ENCODE measurements around the gene FBRSL1. TPM values are rescaled to one million over a fixed set of nuclear protein-coding genes. Genes with fewer than 3 reads are reported as not detected.
A peak's percentile ranks its signal among the peaks of the same experiment; 100 is the strongest.

Gene FBRSL1
- total and polyA plus RNA-seq, 11 donors, result 23.0 to 88.2 (median 40.0) TPM

GRCh38 chr12:132560614-132561426 is 70.9 kb downstream of the FBRSL1 start:
- peak; percentile 29 to 60 (median 52) for TF ChIP-seq CTCF (IDR thresholded peaks at IDR 0.05)
- TF ChIP-seq POLR2A (IDR thresholded peaks at IDR 0.05), result no peak

More at GRCh38 chr12:132560614-132561426, 70.9 kb downstream of the FBRSL1 start:
- intact Hi-C loops (cut with DNase I), result loop anchor here in 1 of 10 donors (2.0 kb wide), 1 partner anchor 64 kb away; no protein-coding TSS in a partner anchor
- H3K36me3 ChIP-seq, result peaks cover 0 to 6% (median 0%) of the 10 kb centered on the region in 9 donors
- ATAC-seq (peak in 3 of 4 donors; percentile 3 to 28 (median 13)), DNase-seq (no peak)
- 13 to 28% (median 20%) methylated on average over 24 to 49 of the region's 49 CpGs for whole genome bisulfite sequencing, 4 donors
- no peaks in the 10 kb centered on the region for H3K9me3 ChIP-seq
- H3K27me3 ChIP-seq, result peaks cover 0 to 18% (median 0%) of the 10 kb centered on the region in 9 donors
- H3K27ac ChIP-seq, result no peak overlapping the region
- H3K4me3 ChIP-seq, result peak overlapping the region; percentile 33 to 78 (median 60)
- peaks cover 0 to 29% (median 13%) of the 10 kb centered on the region in 12 donors for H3K4me1 ChIP-seq

Other genes starting within 250 kb of the FBRSL1 start
- gene GALNT9, start 160.6 kb upstream of the FBRSL1 start, total RNA-seq, result 10 to 100 TPM in 1 of 9 donors, not detected in 8; 10.3 TPM
- gene GALNT9, start 160.6 kb upstream of the FBRSL1 start, polyA plus RNA-seq, result not detected
- not detected for gene LRCOL1, start 120.4 kb downstream of the FBRSL1 start, total RNA-seq
- gene LRCOL1, start 120.4 kb downstream of the FBRSL1 start, polyA plus RNA-seq, result not detected
- gene P2RX2, start 128.6 kb downstream of the FBRSL1 start, total RNA-seq, result not detected
- gene P2RX2, start 128.6 kb downstream of the FBRSL1 start, polyA plus RNA-seq, result not detected
- gene POLE, start 197.2 kb downstream of the FBRSL1 start, total RNA-seq, result 10 to 100 TPM in 4 of 9 donors, 1 to 10 TPM in 5; 5.3 to 18.6 (median 9.8) TPM
- 10 to 100 TPM in 1 of 2 donors, 1 to 10 TPM in 1; 8.4 to 11.3 TPM for gene POLE, start 197.2 kb downstream of the FBRSL1 start, polyA plus RNA-seq
- gene PXMP2, start 197.4 kb downstream of the FBRSL1 start, total RNA-seq, result 100 to 1,000 TPM in 1 of 9 donors, 10 to 100 TPM in 8; 23.9 to 149 (median 39.7) TPM
- 10 to 100 TPM; 33.3 to 62.0 TPM for gene PXMP2, start 197.4 kb downstream of the FBRSL1 start, polyA plus RNA-seq
- 10 to 100 TPM; 21.2 to 46.5 (median 27.6) TPM for gene PGAM5, start 220.7 kb downstream of the FBRSL1 start, total RNA-seq
- 10 to 100 TPM; 20.7 to 31.8 TPM for gene PGAM5, start 220.7 kb downstream of the FBRSL1 start, polyA plus RNA-seq

Measured in heart left ventricle (tissue), 16 donors.